GM19324 (cell line): ENCODE measurements around the gene ATOH1.

Experiments
- ATAC-seq: cut with Tn5 transposase; IDR thresholded peaks from one replicate; pipeline ENCODE4 v1.9.1; 2021; ENCODE audit warnings: mild to moderate bottlenecking, moderate library complexity; ENCODE audit not compliant: unreplicated experiment, low FRiP score

The ATOH1 gene

GRCh38 chr4:93834249-93835066 lies 5.9 kb downstream of the ATOH1 start:
- ATAC-seq: no peak

DNA sequence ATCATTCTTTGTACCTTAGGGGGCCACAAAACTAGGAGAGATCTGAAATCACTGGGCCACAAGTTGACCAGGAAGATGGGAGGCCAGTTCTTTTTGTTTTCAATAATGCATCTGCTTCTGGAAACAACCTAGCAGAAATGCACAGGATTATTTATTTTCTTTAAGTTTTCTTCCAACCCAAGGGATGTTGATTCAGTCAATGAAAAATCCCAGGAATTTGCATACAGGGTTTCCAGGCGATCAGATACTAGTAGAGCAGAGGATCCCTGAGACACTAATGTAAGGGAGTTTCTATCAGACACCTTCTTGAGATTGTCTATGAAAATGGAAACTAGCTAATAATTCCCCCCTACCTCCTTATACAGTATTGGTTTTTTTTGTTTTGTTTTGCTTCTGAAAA lies 7.4 kb downstream of the ATOH1 start:
- no peak for ATAC-seq

- no peak for ATAC-seq
Observed at GRCh38 chr4:93839704-93840103, 11.2 kb downstream of the ATOH1 start.

- no peak for ATAC-seq
Observed at GRCh38 chr4:93841803-93842345, 13.3 kb downstream of the ATOH1 start.

- peak; percentile 89 for ATAC-seq
Observed at GRCh38 chr4:93842601-93843252, 14.2 kb downstream of the ATOH1 start.

- ATAC-seq: no peak
Observed at GRCh38 chr4:93843772-93844171, 15.2 kb downstream of the ATOH1 start.

DNA sequence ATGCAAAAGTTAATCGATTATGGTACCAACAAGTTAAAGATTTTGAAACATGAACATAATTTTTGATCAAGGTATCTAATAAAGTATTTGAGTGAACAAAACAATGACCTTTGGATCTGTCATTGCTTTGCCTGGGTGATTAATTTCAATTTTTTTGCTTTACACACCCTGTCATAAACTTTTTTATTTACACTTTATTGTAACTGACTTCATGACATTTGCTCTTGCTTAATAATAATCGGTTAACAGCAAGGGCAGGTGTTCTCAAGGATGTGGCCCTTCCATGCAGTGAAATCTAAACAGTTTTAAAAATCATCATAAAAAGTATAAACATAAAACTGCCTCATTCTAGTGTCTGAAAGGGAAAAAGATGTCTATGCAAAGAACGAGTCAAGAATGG lies 24.1 kb downstream of the ATOH1 start:
- ATAC-seq: no peak

GRCh38 chr4:93855926-93856325 lies 27.4 kb downstream of the ATOH1 start:
- ATAC-seq: no peak

- no peak for ATAC-seq
Observed at GRCh38 chr4:93865650-93866049, 37.1 kb downstream of the ATOH1 start.

DNA sequence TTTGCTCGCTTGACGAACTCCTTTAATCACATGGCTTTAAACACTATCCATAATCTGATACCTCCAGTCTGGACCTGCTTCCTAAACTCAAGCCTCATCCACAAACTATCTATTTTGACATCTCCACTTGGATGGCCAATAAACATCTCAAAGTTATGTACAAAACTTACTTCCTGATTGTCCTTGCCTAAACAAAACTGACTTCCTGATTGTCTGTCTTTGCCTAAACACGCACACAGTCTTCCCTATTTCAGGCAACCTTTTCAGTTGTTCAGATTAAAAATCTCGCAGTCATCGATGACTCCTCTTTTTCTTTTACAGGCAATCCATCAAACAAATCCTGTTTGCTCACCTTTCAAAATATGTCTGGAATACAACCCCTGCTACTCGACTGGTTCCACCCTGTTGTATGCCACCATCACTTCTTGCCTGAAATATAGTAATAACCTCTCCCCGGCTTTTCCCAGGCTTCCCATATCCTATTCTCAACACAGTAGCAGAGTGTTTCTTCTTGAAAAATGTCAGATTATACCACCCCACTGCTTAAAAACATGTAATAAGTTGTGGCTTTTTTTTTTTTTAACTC lies 39.0 kb downstream of the ATOH1 start:
- no peak for ATAC-seq

DNA sequence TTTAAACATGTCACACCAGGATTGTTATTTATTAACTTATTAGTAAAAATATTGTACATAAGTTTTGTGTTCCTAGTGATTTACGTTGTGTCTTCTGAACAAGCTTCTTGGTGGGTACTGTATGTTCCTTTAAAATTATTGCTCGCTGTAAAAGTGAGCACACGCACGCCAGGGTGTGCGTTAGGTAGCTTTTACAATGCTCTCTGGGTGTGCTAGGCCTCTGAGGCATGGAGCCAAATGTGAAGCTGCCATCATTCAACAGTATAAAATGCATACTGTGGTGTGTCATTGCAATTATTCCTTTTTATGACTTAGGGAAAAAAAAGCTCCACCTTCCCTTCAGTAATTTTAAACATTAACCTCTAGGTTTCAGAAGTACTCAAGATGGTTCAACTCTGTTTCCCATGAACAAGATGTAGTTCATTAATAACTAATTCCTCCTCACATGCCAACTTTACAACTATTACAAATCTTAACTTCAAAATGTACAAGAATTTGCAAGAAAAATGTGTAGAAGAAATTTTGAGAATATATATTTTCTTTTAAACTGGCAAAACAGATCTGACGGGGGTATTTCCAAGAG lies 42.4 kb downstream of the ATOH1 start:
- ATAC-seq: no peak

DNA sequence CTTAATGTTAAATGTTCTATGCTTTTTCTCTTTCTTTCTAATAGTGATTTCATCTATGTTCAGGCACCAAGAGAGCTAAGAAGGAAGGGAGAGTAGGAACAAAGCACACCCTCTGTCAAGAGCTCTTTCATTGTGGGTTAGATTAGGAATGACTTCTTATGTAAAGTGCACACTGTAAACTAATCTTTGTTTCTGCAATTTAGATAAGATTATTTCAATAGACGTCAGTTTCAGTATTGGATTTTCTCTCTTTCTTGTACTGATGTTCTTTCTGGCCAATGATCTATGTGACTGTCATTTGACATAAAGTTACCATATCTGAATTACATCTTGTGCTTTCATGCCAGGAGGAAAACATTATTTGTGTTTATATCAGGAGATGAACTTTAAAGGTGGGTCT lies 48.2 kb downstream of the ATOH1 start:
- ATAC-seq: no peak

DNA sequence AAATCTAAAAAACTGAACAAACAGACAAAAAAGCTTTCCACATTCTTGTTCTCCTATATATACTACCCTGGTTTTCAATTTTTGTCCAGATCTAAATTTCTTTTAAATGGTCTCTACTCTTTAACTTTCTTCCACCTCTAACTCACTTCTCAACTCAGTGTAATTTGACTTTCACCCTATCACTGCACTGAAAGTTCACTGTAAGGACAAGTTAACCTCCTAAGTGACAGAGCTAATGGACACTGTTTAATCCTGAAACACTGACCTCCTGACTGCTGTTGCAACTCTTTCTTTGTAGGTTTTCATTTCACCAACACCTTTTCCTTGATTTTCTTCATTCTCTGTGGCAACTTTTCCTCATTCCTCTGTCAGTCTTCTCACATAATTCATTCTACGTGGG lies 50.0 kb downstream of the ATOH1 start:
- ATAC-seq: no peak

DNA sequence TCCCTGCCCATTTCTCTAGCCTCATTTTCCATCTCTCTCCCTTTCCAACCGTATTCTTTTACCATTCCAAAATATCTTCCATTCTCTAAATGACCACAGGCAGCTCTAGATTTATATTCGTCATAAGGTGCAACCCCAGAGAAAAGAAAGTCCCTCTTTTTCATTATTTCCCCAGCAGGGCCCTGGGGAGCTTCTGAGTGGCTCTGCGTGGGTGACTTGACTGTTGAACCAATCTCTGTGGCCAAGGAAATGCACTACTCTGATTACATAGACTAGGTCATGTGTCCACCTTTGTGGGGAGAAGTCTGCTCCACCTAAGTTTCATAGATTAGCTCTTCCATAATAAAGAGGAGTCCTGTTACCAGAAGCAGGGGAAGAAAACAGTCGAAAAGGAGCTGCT lies 51.4 kb downstream of the ATOH1 start:
- ATAC-seq: peak; percentile 63
